Astrocyte (in vitro differentiated cells and primary cell): ENCODE data around the gene PHACTR4. TPM values are rescaled to one million over a fixed set of nuclear protein-coding genes. Genes with fewer than 3 reads are reported as not detected.
"Not testable (repeated sequence)": the region's sequence is repeated elsewhere in the genome, so short reads cannot be mapped to it uniquely, and the experiment has no call there.

ENCODE experiments used
- DNase-seq: peaks from one replicate; pipeline ENCODE4 v3.0.0-alpha.2; 2010; ENCODE audit warnings: low read depth
- FAIRE-seq: peaks from 2 replicates; lab custom pipeline; 2011; peaks lifted over from hg19 to GRCh38; lab: Jason Lieb, UNC
- H2AFZ ChIP-seq: 2 replicates; pipeline ENCODE4 v1.6.0; 2012; ENCODE audit warnings: low read depth, low read length, inconsistent platforms
- H3K27ac ChIP-seq: 2 replicates; pipeline ENCODE4 v1.5.1; 2011; ENCODE audit warnings: low read depth, low read length, inconsistent platforms
- H3K27me3 ChIP-seq: 2 replicates; pipeline ENCODE4 v1.6.0; 2011; ENCODE audit warnings: low read length, inconsistent platforms; ENCODE audit not compliant: insufficient read depth
- H3K36me3 ChIP-seq: 2 replicates; pipeline ENCODE4 v1.5.1; 2011; ENCODE audit warnings: low read length, inconsistent platforms; ENCODE audit not compliant: insufficient read depth
- H3K4me1 ChIP-seq: 2 replicates; pipeline ENCODE4 v1.5.1; 2011; ENCODE audit warnings: low read length, inconsistent platforms; ENCODE audit not compliant: insufficient read depth
- H3K4me2 ChIP-seq: 2 replicates; pipeline ENCODE4 v1.6.0; 2012; ENCODE audit warnings: low read length, inconsistent platforms
- H3K4me3 ChIP-seq: 2 replicates; pipeline ENCODE4 v1.5.1; 2011; ENCODE audit warnings: low read depth, mild to moderate bottlenecking, low read length, inconsistent platforms; ENCODE audit not compliant: insufficient read depth
- H3K79me2 ChIP-seq: 2 replicates; pipeline ENCODE4 v1.6.0; 2012; ENCODE audit warnings: mild to moderate bottlenecking, low read length, inconsistent platforms; ENCODE audit not compliant: insufficient read depth
- H3K9ac ChIP-seq: 2 replicates; pipeline ENCODE4 v1.6.0; 2012; ENCODE audit warnings: mild to moderate bottlenecking, low read length, inconsistent platforms
- H3K9me3 ChIP-seq: 2 replicates; pipeline ENCODE4 v1.5.1; 2012; ENCODE audit warnings: low read depth, mild to moderate bottlenecking, low read length, inconsistent platforms; ENCODE audit not compliant: insufficient read depth
- H4K20me1 ChIP-seq: 2 replicates; pipeline ENCODE4 v1.6.0; 2012; ENCODE audit warnings: low read length, inconsistent platforms; ENCODE audit not compliant: insufficient read depth
- H3K27ac Mint-ChIP-seq: one replicate; pipeline ENCODE4 v1.8.0; 2021; ENCODE audit warnings: mild to moderate bottlenecking, mixed read lengths; ENCODE audit not compliant: unreplicated experiment
- H3K27me3 Mint-ChIP-seq: one replicate; pipeline ENCODE4 v1.8.0; 2021; ENCODE audit warnings: low read depth, mixed read lengths; ENCODE audit not compliant: unreplicated experiment
- H3K36me3 Mint-ChIP-seq: one replicate; pipeline ENCODE4 v1.8.0; 2021; ENCODE audit warnings: low read depth, mixed read lengths; ENCODE audit not compliant: unreplicated experiment
- H3K4me1 Mint-ChIP-seq: one replicate; pipeline ENCODE4 v1.8.0; 2021; ENCODE audit warnings: low read depth, mixed read lengths; ENCODE audit not compliant: unreplicated experiment
- H3K4me3 Mint-ChIP-seq: one replicate; pipeline ENCODE4 v1.8.0; 2021; ENCODE audit warnings: mild to moderate bottlenecking, moderate library complexity, mixed read lengths; ENCODE audit not compliant: unreplicated experiment
- H3K9me3 Mint-ChIP-seq: one replicate; pipeline ENCODE4 v1.8.0; 2021; ENCODE audit warnings: mild to moderate bottlenecking, mixed read lengths; ENCODE audit not compliant: unreplicated experiment
- CTCF ChIP-seq: IDR thresholded peaks from 2 replicates; pipeline ENCODE4 v1.5.1; 2011; ENCODE audit warnings: low read depth, mild to moderate bottlenecking, inconsistent platforms, low read length, moderate library complexity; ENCODE audit not compliant: insufficient read depth
- EZH2 ChIP-seq: IDR thresholded peaks from 2 replicates; pipeline ENCODE4 v1.6.1; 2012; ENCODE audit warnings: mild to moderate bottlenecking, low read length, inconsistent platforms; ENCODE audit not compliant: insufficient read depth
- total RNA-seq: library from RNA; stranded (reverse); gene quantifications from 2 replicates; pipeline ENCODE4 v1.2.1, GENCODE V29; 2021

PHACTR4 gene
- total RNA-seq, 1 donor from 2014 or later = 78.5 TPM

GRCh38 chr1:28510970-28511440, 141.5 kb downstream of the PHACTR4 start:
- FAIRE-seq = no peak

GRCh38 chr1:28512058-28512611, 142.6 kb downstream of the PHACTR4 start:
- Histone ChIP-seq H3K79me2 (peaks cover 33% of the 10 kb centered on the region), H3K4me2 (peak overlapping the region; percentile 33), H3K4me3 (no peak overlapping the region), H4K20me1 (peaks cover 80% of the 10 kb centered on the region), H3K9ac (no peak overlapping the region), H2AFZ (no peak overlapping the region), H3K36me3 (peaks cover 43% of the 10 kb centered on the region), H3K9me3 (no peaks in the 10 kb centered on the region), H3K27me3 (no peaks in the 10 kb centered on the region), H3K27ac (no peak overlapping the region), H3K4me1 (peaks cover 25% of the 10 kb centered on the region)
- Mint-ChIP-seq H3K4me3 (peak overlapping the region; percentile 62), H3K9me3 (no peaks in the 10 kb centered on the region), H3K4me1 (peaks cover 20% of the 10 kb centered on the region), H3K36me3 (peaks cover 30% of the 10 kb centered on the region), H3K27ac (peak overlapping the region; percentile 92), H3K27me3 (no peaks in the 10 kb centered on the region)
- FAIRE-seq = no peak
- TF ChIP-seq EZH2 = no peak
- TF ChIP-seq CTCF = no peak
- no peak for DNase-seq

More at GRCh38 chr1:28510970-28511440, 141.5 kb downstream of the PHACTR4 start:
- peaks cover 25% of the 10 kb centered on the region for H3K4me1 ChIP-seq
- H3K36me3 ChIP-seq = peaks cover 48% of the 10 kb centered on the region
- H3K79me2 ChIP-seq = peaks cover 44% of the 10 kb centered on the region
- no peaks in the 10 kb centered on the region for H3K27me3 Mint-ChIP-seq
- peak overlapping the region; percentile 94 for H3K9ac ChIP-seq
- no peak overlapping the region for H2AFZ ChIP-seq
- H3K27ac Mint-ChIP-seq = peak overlapping the region; percentile 100
- peaks cover 37% of the 10 kb centered on the region for H3K36me3 Mint-ChIP-seq
- peak; percentile 17 for DNase-seq
- peaks cover 20% of the 10 kb centered on the region for H3K4me1 Mint-ChIP-seq
- peak overlapping the region; percentile 47 for H3K27ac ChIP-seq
- no peak for TF ChIP-seq EZH2
- no peak for TF ChIP-seq CTCF
- peak overlapping the region; percentile 99 for H3K4me3 Mint-ChIP-seq
- no peaks in the 10 kb centered on the region for H3K27me3 ChIP-seq
- H3K4me3 ChIP-seq = peak overlapping the region; percentile 92
- H3K9me3 ChIP-seq = no peaks in the 10 kb centered on the region
- H3K9me3 Mint-ChIP-seq = no peaks in the 10 kb centered on the region
- peak overlapping the region; percentile 88 for H3K4me2 ChIP-seq
- H4K20me1 ChIP-seq = peaks cover 80% of the 10 kb centered on the region

GRCh38 chr1:28514445-28514933, 144.9 kb downstream of the PHACTR4 start:
- H3K9me3 ChIP-seq, H3K27me3 Mint-ChIP-seq, H3K9me3 Mint-ChIP-seq, H3K27me3 ChIP-seq, H3K27ac Mint-ChIP-seq, FAIRE-seq, H3K4me2 ChIP-seq, H3K9ac ChIP-seq, H2AFZ ChIP-seq, H3K4me3 Mint-ChIP-seq, H3K4me3 ChIP-seq, H3K27ac ChIP-seq: not testable (repeated sequence)
- peaks cover 18% of the 10 kb centered on the region for H3K36me3 Mint-ChIP-seq
- peaks cover 25% of the 10 kb centered on the region for H3K36me3 ChIP-seq
- H3K79me2 ChIP-seq = peaks cover 20% of the 10 kb centered on the region
- DNase-seq = peak; percentile 16
- peaks cover 26% of the 10 kb centered on the region for H3K4me1 ChIP-seq
- H3K4me1 Mint-ChIP-seq = peaks cover 20% of the 10 kb centered on the region
- H4K20me1 ChIP-seq = peaks cover 74% of the 10 kb centered on the region
